K562 (cell line): ENCODE results near the gene PCSK7. TPM values are rescaled to one million over a fixed set of nuclear protein-coding genes. Genes with fewer than 3 reads are reported as not detected.
A peak's percentile ranks its signal among the peaks of the same experiment; 100 is the strongest.
"Not testable (repeated sequence)": the region's sequence is repeated elsewhere in the genome, so short reads cannot be mapped to it uniquely, and the experiment has no call there.

ENCODE experiments used
- ATAC-seq: fragments of 200-7000 bp; cut with Tn5 transposase; 3 replicates; pipeline ENCODE4 v1.9.1; 2020; ENCODE audit warnings: moderate library complexity
- BruUV-seq: library from RNA; stranded (reverse); fragments of 400-500 nt; replicated peaks from 2 replicates; lab custom pipeline; 2021; lab: Mats Ljungman, UMichigan
- CTCF ChIA-PET: fragments of 300-600 bp; formaldehyde crosslinking; extraction: SDS; loops from one replicate; lab custom pipeline; 2021; ENCODE audit warnings: low intra/inter-chr PET ratio; lab: Yijun Ruan, JAX
- POLR2A ChIA-PET: fragments of 300-600, 350-650 bp; sonication (Branson Sonifier 250); formaldehyde crosslinking; extraction: SDS; loops from one replicate; lab custom pipeline; 2021; ENCODE audit warnings: antibody characterized with exemption, inconsistent platforms; lab: Yijun Ruan, JAX
- DNase-seq, 4 experiments: peaks; one replicate each; pipeline versions ENCODE4 v3.0.0 to v3.0.0-alpha.2; 2011 to 2018; ENCODE audit warnings: low spot score in 3 of 4, mixed read lengths in 3 of 4; ENCODE audit errors: extremely low read depth in 1 of 4
- FAIRE-seq: peaks from 2 replicates; lab custom pipeline; 2011; peaks lifted over from hg19 to GRCh38; lab: Jason Lieb, UNC
- H2AFZ ChIP-seq: 2 replicates; pipeline ENCODE4 v1.6.0; 2011; ENCODE audit warnings: low read depth, low read length, control low read depth, inconsistent platforms
- H3K27ac ChIP-seq: fragments of 200-600 bp; 3 replicates; pipeline ENCODE4 v1.8.0; 2011; ENCODE audit warnings: low read depth, mild to moderate bottlenecking, control low read depth, inconsistent platforms, low read length, moderate library complexity, mixed read lengths; ENCODE audit errors: extremely low read depth
- H3K27me3 ChIP-seq, 2 experiments: fragments of 300-600 bp in 1 of 2; 2 replicates in 1 of 2; 3 replicates in 1 of 2; pipeline versions ENCODE4 v1.6.0 to v1.8.0; 2011; ENCODE audit warnings: inconsistent platforms in 2 of 2, low read length in 2 of 2, mild to moderate bottlenecking in 1 of 2, mixed read lengths in 1 of 2, moderate library complexity in 1 of 2; ENCODE audit not compliant: control insufficient read depth in 2 of 2, insufficient read depth in 2 of 2
- H3K36me3 ChIP-seq: fragments of 300-600 bp; 3 replicates; pipeline ENCODE4 v1.8.0; 2011; ENCODE audit warnings: mild to moderate bottlenecking, low read length, inconsistent platforms; ENCODE audit not compliant: control insufficient read depth, insufficient read depth
- H3K4me1 ChIP-seq, 2 experiments: fragments of 200-600 bp in 1 of 2; replicated peaks in 1 of 2; 2 replicates in 1 of 2; 3 replicates in 1 of 2; pipeline versions ENCODE4 v1.5.1 to v1.8.0; 2011; ENCODE audit warnings: inconsistent platforms in 2 of 2, low read length in 2 of 2, mild to moderate bottlenecking in 1 of 2, mixed read lengths in 1 of 2, moderate library complexity in 1 of 2; ENCODE audit not compliant: control insufficient read depth in 2 of 2, insufficient read depth in 2 of 2
- H3K4me2 ChIP-seq: 2 replicates; pipeline ENCODE4 v1.6.1; 2011; ENCODE audit warnings: low read length, control low read depth, inconsistent platforms, mixed read lengths; ENCODE audit not compliant: insufficient read depth
- H3K4me3 ChIP-seq: fragments of 200-600 bp; sonication (generic), shearing (Covaris generic); 2 replicates; pipeline ENCODE4 v1.5.1; 2016; ENCODE audit warnings: control low read depth, inconsistent platforms
- H3K79me2 ChIP-seq: fragments of 200-600 bp; 3 replicates; pipeline ENCODE4 v1.8.0; 2011; ENCODE audit warnings: low read length, inconsistent platforms; ENCODE audit not compliant: control insufficient read depth, insufficient read depth
- H3K9ac ChIP-seq, 2 experiments: 2 replicates each; pipeline versions ENCODE4 v1.6.0 to v1.6.1; 2011; ENCODE audit warnings: low read depth in 2 of 2, low read length in 2 of 2, control low read depth in 1 of 2, inconsistent platforms in 1 of 2, mild to moderate bottlenecking in 1 of 2, mixed read lengths in 1 of 2; ENCODE audit not compliant: insufficient read depth in 1 of 2
- H3K9me1 ChIP-seq: one replicate; pipeline ENCODE4 v1.6.0; 2011; ENCODE audit warnings: inconsistent platforms, mild to moderate bottlenecking, low read length, moderate library complexity; ENCODE audit not compliant: control insufficient read depth, insufficient read depth
- H3K9me3 ChIP-seq: replicated peaks from 2 replicates; pipeline ENCODE4 v1.5.1; 2011; ENCODE audit warnings: low read depth, low read length, inconsistent platforms; ENCODE audit not compliant: control insufficient read depth, insufficient read depth
- H4K20me1 ChIP-seq: replicated peaks from 2 replicates; pipeline ENCODE4 v1.6.1; 2011; ENCODE audit warnings: low read length, inconsistent platforms, mixed read lengths; ENCODE audit not compliant: control insufficient read depth, insufficient read depth
- ZMIZ1 ChIP-seq, 2 experiments: fragments of 150-350 bp in 1 of 2; IDR thresholded peaks; 2 replicates each; pipeline ENCODE4 v1.6.1; 2012 to 2016; ENCODE audit warnings: low read depth in 2 of 2, low read length in 2 of 2, mild to moderate bottlenecking in 1 of 2, moderate library complexity in 1 of 2
- ZNF740 ChIP-seq, 3 experiments: fragments of 200-800 bp in 1 of 3; sonication (Bioruptor generic) in 1 of 3; sonication (generic) in 1 of 3; formaldehyde crosslinking in 1 of 3; IDR thresholded peaks; 2 replicates each; pipeline versions ENCODE4 v1.6.1 to v1.8.0; 2016 to 2022; ENCODE audit warnings: mild to moderate bottlenecking in 2 of 3, missing compliant biosample characterization in 2 of 3, missing genetic modification characterization in 2 of 3, missing genetic modification reagents in 1 of 3
- WGBS: fragments of 100-300 bp; shearing (Covaris generic); methylation state at CpG from one replicate; pipeline ENCODE4 v1.1.6; 2016; ENCODE audit warnings: low coverage, mixed read lengths; ENCODE audit not compliant: insufficient coverage; ENCODE audit errors: missing lambda C conversion rate; 5-methylcytosine and 5-hydroxymethylcytosine counted together
- in situ Hi-C: fragments of 300-500 bp; cut with MboI; formaldehyde crosslinking; loops from 4 replicates; pipeline ENCODE4 v1.15.0; 2018; ENCODE audit warnings: inconsistent platforms, mixed read lengths
- intact Hi-C: fragments of 100-400 bp; cut with micrococcal nuclease; formaldehyde crosslinking; loops from 2 replicates; pipeline ENCODE4 v1.14.2; 2022
- polyA plus RNA-seq, 8 experiments: library from polyadenylated mRNA; depleted of rRNA in 4 of 8; stranded (reverse) in 5 of 8; unstranded in 3 of 8; fragments of >200 nt; fragmentation: Nextera tagmentation in 2 of 8; fragmentation: Illumina TruSeq in 1 of 8; extraction: Ambion mirVana in 2 of 8; extraction: Trizol in 1 of 8; gene quantifications; 2 replicates each; pipeline versions ENCODE4 v1.2.1 to v1.2.3, GENCODE V29; 2011 to 2014; ENCODE audit warnings: inconsistent platforms in 1 of 8, missing spikeins in 1 of 8
- total RNA-seq, 7 experiments: library from RNA; depleted of rRNA in 6 of 7; stranded (reverse); fragments of >200 nt in 6 of 7; fragmentation: Illumina TruSeq in 2 of 7; extraction: Trizol in 2 of 7; gene quantifications; 2 replicates each; pipeline versions ENCODE4 v1.2.1 to v1.2.3, GENCODE V29; 2011 to 2021; ENCODE audit warnings: low replicate concordance in 1 of 7

The PCSK7 gene
- total and polyA plus RNA-seq, 9 of the 15 experiments (the other 6 are each of a cell fraction or from before 2014, with no cell fraction given) = 3.1 to 29.2 (median 15.6) TPM

- no peak for TF ChIP-seq ZMIZ1 (IDR thresholded peaks at IDR 0.05; ENCODE audit: low read depth in 2 of 2, low read length in 2 of 2)
Measured at GRCh38 chr11:117273550-117274289, 41.8 kb upstream of the PCSK7 start (continued).

GRCh38 chr11:117272175-117272574 is 40.3 kb upstream of the PCSK7 start:
- ATAC-seq; H3K79me2 ChIP-seq; H3K4me2 ChIP-seq; CTCF ChIA-PET; H3K9ac ChIP-seq; H3K9me3 ChIP-seq; H3K27me3 ChIP-seq; H3K4me3 ChIP-seq; H3K4me1 ChIP-seq; DNase-seq; H3K9me1 ChIP-seq; H4K20me1 ChIP-seq; BruUV-seq; H3K27ac ChIP-seq; H3K36me3 ChIP-seq; in situ Hi-C loops; TF ChIP-seq ZNF740 (tag; IDR thresholded peaks at IDR 0.05): not testable (repeated sequence)
- POLR2A ChIA-PET = interaction anchor here (0.6 to 1.1 kb wide), 3 partner anchors 8 to 57 kb away, joined by 3 to 4 read pairs (median 4); partner anchors contain the start of gene RNF214
- TF ChIP-seq ZNF740 (CRISPR knock-in tag; IDR thresholded peaks at IDR 0.05) = peak; percentile 78
- TF ChIP-seq, all 486 proteins: peak for 1; not testable (repeated sequence) for 485
- intact Hi-C loops, H2AFZ ChIP-seq, FAIRE-seq: not testable (repeated sequence)
- WGBS = 93% methylated on average over 4 of the region's 5 CpGs
